ENCODE measurements around the gene LURAP1L.

DNA sequence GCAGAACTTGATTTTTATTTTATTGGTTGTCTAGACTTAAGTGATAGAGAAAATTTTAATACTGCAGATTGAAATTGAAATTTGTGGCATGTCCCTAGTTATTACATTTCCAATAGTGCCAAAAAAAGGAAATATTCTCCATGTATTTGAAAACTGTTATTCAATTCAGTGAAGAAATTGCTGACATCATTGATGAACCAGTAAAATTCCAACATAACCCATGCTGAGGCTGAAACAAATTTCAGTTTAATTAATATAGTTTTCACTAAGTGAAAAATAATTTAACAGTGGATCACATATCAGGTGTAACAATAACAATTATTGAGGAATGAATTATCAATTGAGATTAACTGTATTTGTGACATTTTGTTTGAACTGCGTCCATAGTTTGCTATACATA, 38.7 kb downstream of the LURAP1L start:
- TF ChIP-seq CTCF (conservative IDR thresholded peaks at IDR 0.05; ENCODE audit: low read length) (no peak), EZH2phosphoT487 (IDR thresholded peaks at IDR 0.05; ENCODE audit: borderline replicate concordance) (no peak)

Data from Loucy (cell line).